B cell (primary cell): Measurements from ENCODE around the gene RNF224. TPM values are rescaled to one million over a fixed set of nuclear protein-coding genes. Genes with fewer than 3 reads are reported as not detected.

Experiments used
- ATAC-seq: fragments of 200-7000 bp; cut with Tn5 transposase; one replicate; pipeline ENCODE4 v1.10.0; 2021; ENCODE audit warnings: low read depth, mild to moderate bottlenecking, moderate number of reproducible peaks, moderate library complexity
- CTCF ChIA-PET: fragments of 350-600 bp; sonication (Branson Sonifier 250); formaldehyde crosslinking; loops from one replicate; lab custom pipeline; 2021; ENCODE audit warnings: antibody characterized with exemption, inconsistent platforms; lab: Charles Lee
- POLR2A ChIA-PET: fragments of 350-600 bp; sonication (Branson Sonifier 250); formaldehyde crosslinking; loops from one replicate; lab custom pipeline; 2021; ENCODE audit warnings: antibody characterized with exemption; lab: Charles Lee
- DNase-seq: peaks from one replicate; pipeline ENCODE4 v3.0.0; 2013
- H2AFZ ChIP-seq: 2 replicates; pipeline ENCODE4 v1.6.1; 2012; ENCODE audit warnings: mild to moderate bottlenecking, low read depth, low read length; ENCODE audit not compliant: insufficient read depth, poor library complexity, severe bottlenecking
- H3K27ac ChIP-seq, 2 donors: 1 replicate in 1 of 2; 2 replicates in 1 of 2; pipeline ENCODE4 v1.5.1; 2012 to 2013; ENCODE audit warnings: low read length in 2 of 2, mild to moderate bottlenecking in 2 of 2, moderate library complexity in 1 of 2
- H3K27me3 ChIP-seq, 4 experiments: fragments of 200-600 bp in 1 of 4; sonication (generic) in 1 of 4; replicated peaks in 1 of 4; 1 replicate in 2 of 4; 2 replicates in 2 of 4; pipeline versions ENCODE4 v1.6.1 to v1.7.0; 2013 to 2016; ENCODE audit warnings: low read length in 3 of 4, mild to moderate bottlenecking in 2 of 4, mixed read lengths in 1 of 4, moderate library complexity in 1 of 4; ENCODE audit not compliant: insufficient read depth in 4 of 4, control insufficient read depth in 3 of 4; ENCODE audit errors: control extremely low read depth in 1 of 4
- H3K36me3 ChIP-seq, 2 experiments: replicated peaks in 1 of 2; 1 replicate in 1 of 2; 2 replicates in 1 of 2; pipeline versions ENCODE4 v1.6.1 to v1.7.1; 2013; ENCODE audit warnings: low read length in 1 of 2; ENCODE audit not compliant: insufficient read depth in 2 of 2, control insufficient read depth in 1 of 2; ENCODE audit errors: control extremely low read depth in 1 of 2, extremely low read depth in 1 of 2
- H3K4me1 ChIP-seq, 2 donors: fragments of 200-600 bp in 1 of 2; sonication (generic) in 1 of 2; 1 replicate in 1 of 2; 2 replicates in 1 of 2; pipeline versions ENCODE4 v1.5.1 to v1.6.1; 2013 to 2017; ENCODE audit warnings: low read length in 2 of 2; ENCODE audit not compliant: control insufficient read depth in 2 of 2, insufficient read depth in 2 of 2
- H3K4me2 ChIP-seq: replicated peaks from 2 replicates; pipeline ENCODE3; 2012; ENCODE audit warnings: mild to moderate bottlenecking, low read depth, low read length; ENCODE audit not compliant: poor library complexity, severe bottlenecking
- H3K4me3 ChIP-seq, 5 experiments: fragments of 200-600 bp in 1 of 5; sonication (generic) in 1 of 5; 1 replicate in 3 of 5; 2 replicates in 2 of 5; pipeline versions ENCODE4 v1.5.1 to v1.7.0; 2011 to 2016; ENCODE audit warnings: low read length in 4 of 5, mild to moderate bottlenecking in 4 of 5, low read depth in 2 of 5, control low read depth in 1 of 5, moderate library complexity in 1 of 5; ENCODE audit not compliant: insufficient read depth in 1 of 5; ENCODE audit errors: control extremely low read depth in 1 of 5, extremely low read depth in 1 of 5
- H3K79me2 ChIP-seq: fragments of 200-600 bp; sonication (generic); one replicate; pipeline ENCODE4 v1.6.0; 2016; ENCODE audit warnings: low read length; ENCODE audit not compliant: control insufficient read depth, insufficient read depth
- H3K9ac ChIP-seq: fragments of 200-600 bp; sonication (generic); 2 replicates; pipeline ENCODE4 v1.6.1; 2017; ENCODE audit warnings: mild to moderate bottlenecking, low read length, moderate library complexity
- H3K9me3 ChIP-seq, 3 donors: one replicate each; pipeline versions ENCODE4 v1.6.1 to v1.7.1; 2013; ENCODE audit warnings: low read length in 2 of 3; ENCODE audit not compliant: control insufficient read depth in 2 of 3, insufficient read depth in 1 of 3; ENCODE audit errors: control extremely low read depth in 1 of 3
- H4K20me1 ChIP-seq: 2 replicates; pipeline ENCODE4 v1.6.0; 2012; ENCODE audit warnings: mild to moderate bottlenecking, low read length; ENCODE audit not compliant: insufficient read depth, control insufficient read depth, poor library complexity, severe bottlenecking
- H3K27ac Mint-ChIP-seq: one replicate; pipeline ENCODE4 v1.8.0; 2021; ENCODE audit warnings: mixed read lengths
- H3K27me3 Mint-ChIP-seq: one replicate; pipeline ENCODE4 v1.8.0; 2021; ENCODE audit warnings: mixed read lengths
- H3K4me1 Mint-ChIP-seq: one replicate; pipeline ENCODE4 v1.8.0; 2021; ENCODE audit warnings: mixed read lengths
- H3K4me3 Mint-ChIP-seq: one replicate; pipeline ENCODE4 v1.8.0; 2021; ENCODE audit warnings: mixed read lengths
- H3K9me3 Mint-ChIP-seq: one replicate; pipeline ENCODE4 v1.8.0; 2022; ENCODE audit warnings: mixed read lengths; ENCODE audit not compliant: insufficient read depth
- CTCF ChIP-seq: fragments of 200-600 bp; IDR thresholded peaks from one replicate; pipeline ENCODE4 v1.8.0; 2022; ENCODE audit warnings: antibody characterized with exemption, mild to moderate bottlenecking
- EZH2 ChIP-seq: IDR thresholded peaks from 2 replicates; pipeline ENCODE4 v1.6.1; 2012; ENCODE audit warnings: borderline replicate concordance, low read depth, mild to moderate bottlenecking, moderate library complexity, low read length; ENCODE audit not compliant: insufficient read depth, poor library complexity, severe bottlenecking
- WGBS: methylation state at CpG from one replicate; pipeline ENCODE4 v1.1.5; 2013; ENCODE audit warnings: missing lambda C conversion rate; ENCODE audit not compliant: insufficient coverage; 5-methylcytosine and 5-hydroxymethylcytosine counted together
- intact Hi-C: fragments of 100-400 bp; cut with micrococcal nuclease; formaldehyde crosslinking; loops from one replicate; pipeline ENCODE4 v1.10.0; 2022
- polyA plus RNA-seq: library from polyadenylated mRNA; depleted of rRNA; stranded (reverse); fragments of >200 nt; gene quantifications from 2 replicates; pipeline ENCODE4 v1.2.3, GENCODE V29; 2012
- total RNA-seq, 2 donors: library from RNA; stranded (reverse); fragments of 120-200 nt in 1 of 2; gene quantifications; 1 replicate in 1 of 2; 2 replicates in 1 of 2; pipeline versions ENCODE4 v1.2.3 to v1.2.4, GENCODE V29; 2013 to 2022

Gene RNF224
- total and polyA plus RNA-seq, 2 donors (not counting 1 experiment from before 2014, with no cell fraction given): not detected

GRCh38 chr9:137227853-137228505 is 677 bp downstream of the RNF224 start:
- WGBS: 49% methylated on average over 17 of the region's 18 CpGs

More at GRCh38 chr9:137227853-137228505, 677 bp downstream of the RNF224 start:
- peaks cover 0 to 35% (median 2%) of the 10 kb centered on the region in 4 experiments for H3K27me3 ChIP-seq
- ChIA-PET CTCF (interaction anchor here (0.7 to 7.0 kb wide), 17 partner anchors 11 to 199 kb away, joined by 3 to 76 read pairs (median 6); partner anchors contain the start of genes ANAPC2, DPP7, MAN1B1 and NPDC1), POLR2A (interaction anchor here (0.5 to 1.0 kb wide), 3 partner anchors 12 to 110 kb away, joined by 3 to 4 read pairs (median 3); partner anchors contain the start of gene TUBB4B)
- H3K4me1 Mint-ChIP-seq: peaks cover 9% of the 10 kb centered on the region
- no peaks in the 10 kb centered on the region for H3K36me3 ChIP-seq
- H3K27me3 Mint-ChIP-seq: peaks cover 4% of the 10 kb centered on the region
- no peaks in the 10 kb centered on the region for H3K9me3 ChIP-seq
- no peak overlapping the region for H3K27ac ChIP-seq
- H3K79me2 ChIP-seq: no peaks in the 10 kb centered on the region
- intact Hi-C loops: loop anchor here (1.0 kb wide), 2 partner anchors 40 to 110 kb away; partner anchors contain the start of genes ANAPC2 and SSNA1
- H3K9me3 Mint-ChIP-seq: no peaks in the 10 kb centered on the region
- peak; percentile 1 for TF ChIP-seq CTCF
- no peak for TF ChIP-seq EZH2
- H3K4me3 ChIP-seq: no peak overlapping the region
- no peak overlapping the region for H2AFZ ChIP-seq
- no peaks in the 10 kb centered on the region for H4K20me1 ChIP-seq
- H3K4me3 Mint-ChIP-seq: no peak overlapping the region
- H3K4me1 ChIP-seq: peaks cover 8 to 21% of the 10 kb centered on the region in 2 donors
- H3K4me2 ChIP-seq: peak overlapping the region; percentile 16
- no peak overlapping the region for H3K27ac Mint-ChIP-seq
- DNase-seq (peak; percentile 29), ATAC-seq (no peak)
- H3K9ac ChIP-seq: no peak overlapping the region
